LNCaP clone FGC (cell line): Measurements from ENCODE around the gene PLCB1.
"Not testable (repeated sequence)": the region's sequence is repeated elsewhere in the genome, so short reads cannot be mapped to it uniquely, and the experiment has no call there.

ENCODE experiments used
- DNase-seq: peaks from one replicate; pipeline ENCODE4 v3.0.0-alpha.2; 2011; ENCODE audit warnings: low read depth
- H3K4me3 ChIP-seq: 2 replicates; pipeline ENCODE4 v1.5.1; 2011; ENCODE audit warnings: mild to moderate bottlenecking, low read depth, low read length, control low read depth
- CTCF ChIP-seq: IDR thresholded peaks from 2 replicates; pipeline ENCODE4 v1.5.1; 2012; ENCODE audit warnings: mild to moderate bottlenecking; ENCODE audit not compliant: control insufficient read depth, insufficient read depth; ENCODE audit errors: extremely low read depth

PLCB1 gene

GRCh38 chr20:8589956-8590355 lies 457.9 kb downstream of the PLCB1 start:
- no peak for TF ChIP-seq CTCF
- DNase-seq: no peak
- no peak overlapping the region for H3K4me3 ChIP-seq

GRCh38 chr20:8600910-8601541 lies 469.0 kb downstream of the PLCB1 start:
- not testable (repeated sequence) for DNase-seq
- peak overlapping the region; percentile 43 for H3K4me3 ChIP-seq

- no peak for DNase-seq
Observed at GRCh38 chr20:8601542-8601912, 469.5 kb downstream of the PLCB1 start.

GRCh38 chr20:8602389-8603116 lies 470.5 kb downstream of the PLCB1 start:
- DNase-seq: no peak
- no peak overlapping the region for H3K4me3 ChIP-seq
- TF ChIP-seq CTCF: no peak

More at GRCh38 chr20:8601542-8601912, 469.5 kb downstream of the PLCB1 start:
- peak overlapping the region; percentile 43 for H3K4me3 ChIP-seq
- no peak for TF ChIP-seq CTCF

- DNase-seq: no peak
- no peak overlapping the region for H3K4me3 ChIP-seq
- no peak for TF ChIP-seq CTCF
Observed at GRCh38 chr20:8608470-8608869, 476.4 kb downstream of the PLCB1 start.

GRCh38 chr20:8616792-8617191 lies 484.7 kb downstream of the PLCB1 start:
- no peak for TF ChIP-seq CTCF
- H3K4me3 ChIP-seq: no peak overlapping the region
- no peak for DNase-seq

GRCh38 chr20:8621001-8621400 lies 488.9 kb downstream of the PLCB1 start:
- DNase-seq: no peak
- no peak overlapping the region for H3K4me3 ChIP-seq
- no peak for TF ChIP-seq CTCF
